ENCODE measurements around the gene WDFY4.

WDFY4 gene

DNA sequence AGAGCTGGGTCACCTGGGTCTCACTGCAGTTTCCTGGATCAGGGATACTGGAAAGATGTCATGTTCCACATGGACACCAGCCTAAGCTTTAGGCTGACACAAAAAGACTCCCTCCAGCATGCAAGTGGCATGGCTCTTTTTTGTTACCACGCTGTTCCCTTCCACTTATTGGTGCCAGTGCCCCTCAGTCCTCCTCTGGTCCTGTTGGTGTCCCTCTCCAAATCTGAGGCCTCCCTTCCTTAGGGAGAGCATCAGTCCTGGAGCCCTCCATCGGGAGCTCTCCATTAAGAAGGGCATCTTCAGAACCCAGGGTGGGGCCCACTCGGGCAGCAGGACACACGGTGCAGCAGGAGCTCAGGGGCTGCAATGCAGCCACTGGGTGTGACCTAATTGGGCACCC lies 331.0 kb downstream of the WDFY4 start:
- no peak overlapping the region for H2AFZ ChIP-seq (ENCODE audit: low read depth, low read length, severe bottlenecking)
- no peaks in the 10 kb centered on the region for H3K9me3 ChIP-seq (ENCODE audit: insufficient read depth, low read length)
- no peaks in the 10 kb centered on the region for H3K79me2 ChIP-seq (ENCODE audit: insufficient read depth, low read length)
- no peaks in the 10 kb centered on the region for H3K27me3 ChIP-seq (ENCODE audit: low read length)
- H4K20me1 ChIP-seq (ENCODE audit: low read depth, low read length), result no peaks in the 10 kb centered on the region
- no peaks in the 10 kb centered on the region for H3K9me2 ChIP-seq (replicated peaks; ENCODE audit: insufficient read depth, low read length)
- H3K27ac ChIP-seq (ENCODE audit: low read depth, low read length), result no peak overlapping the region
- no peaks in the 10 kb centered on the region for H3K36me3 ChIP-seq (ENCODE audit: low read length)
- H3K9ac ChIP-seq (ENCODE audit: low read length), result no peak overlapping the region
- TF ChIP-seq, protein P1, sequence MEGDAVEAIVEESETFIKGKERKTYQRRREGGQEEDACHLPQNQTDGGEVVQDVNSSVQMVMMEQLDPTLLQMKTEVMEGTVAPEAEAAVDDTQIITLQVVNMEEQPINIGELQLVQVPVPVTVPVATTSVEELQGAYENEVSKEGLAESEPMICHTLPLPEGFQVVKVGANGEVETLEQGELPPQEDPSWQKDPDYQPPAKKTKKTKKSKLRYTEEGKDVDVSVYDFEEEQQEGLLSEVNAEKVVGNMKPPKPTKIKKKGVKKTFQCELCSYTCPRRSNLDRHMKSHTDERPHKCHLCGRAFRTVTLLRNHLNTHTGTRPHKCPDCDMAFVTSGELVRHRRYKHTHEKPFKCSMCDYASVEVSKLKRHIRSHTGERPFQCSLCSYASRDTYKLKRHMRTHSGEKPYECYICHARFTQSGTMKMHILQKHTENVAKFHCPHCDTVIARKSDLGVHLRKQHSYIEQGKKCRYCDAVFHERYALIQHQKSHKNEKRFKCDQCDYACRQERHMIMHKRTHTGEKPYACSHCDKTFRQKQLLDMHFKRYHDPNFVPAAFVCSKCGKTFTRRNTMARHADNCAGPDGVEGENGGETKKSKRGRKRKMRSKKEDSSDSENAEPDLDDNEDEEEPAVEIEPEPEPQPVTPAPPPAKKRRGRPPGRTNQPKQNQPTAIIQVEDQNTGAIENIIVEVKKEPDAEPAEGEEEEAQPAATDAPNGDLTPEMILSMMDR (IDR thresholded peaks at IDR 0.05; ENCODE audit: insufficient read depth, low read length, poor library complexity, severe bottlenecking), result no peak
- TF ChIP-seq EZH2phosphoT487 (conservative IDR thresholded peaks at IDR 0.05; ENCODE audit: low read length), result no peak
- H3K4me3 ChIP-seq (ENCODE audit: insufficient read depth, low read length, poor library complexity, severe bottlenecking), result no peak overlapping the region
- H3K4me2 ChIP-seq (ENCODE audit: low read depth, low read length, poor library complexity, severe bottlenecking), result no peak overlapping the region
- H3F3A ChIP-seq (ENCODE audit: insufficient read depth), result no peaks in the 10 kb centered on the region

DNA sequence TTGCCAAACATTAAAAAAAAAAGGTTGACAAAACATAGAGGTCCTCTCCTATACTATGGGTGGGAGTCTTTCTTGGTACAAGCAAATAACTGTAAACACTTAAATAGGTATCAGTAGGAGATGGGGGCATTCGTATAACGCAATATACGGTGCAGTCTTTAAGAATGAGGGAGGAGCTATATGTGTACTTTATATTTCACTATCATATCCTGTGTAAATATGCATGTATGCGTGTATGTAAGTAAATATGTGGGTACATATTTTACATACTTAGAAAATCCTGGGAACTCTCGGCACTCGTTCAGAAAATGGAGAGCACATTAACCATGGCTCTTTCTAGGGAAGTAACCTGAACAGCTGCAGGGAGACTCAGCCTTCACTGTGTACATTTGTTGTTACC lies 337.0 kb downstream of the WDFY4 start:
- no peak overlapping the region for H2AFZ ChIP-seq (ENCODE audit: low read depth, low read length, severe bottlenecking)
- H3K4me2 ChIP-seq (ENCODE audit: low read depth, low read length, poor library complexity, severe bottlenecking), result no peak overlapping the region
- H3K9ac ChIP-seq (ENCODE audit: low read length), result no peak overlapping the region
- H4K20me1 ChIP-seq (ENCODE audit: low read depth, low read length), result no peaks in the 10 kb centered on the region
- TF ChIP-seq, protein P1 (IDR thresholded peaks at IDR 0.05; ENCODE audit: insufficient read depth, low read length, poor library complexity, severe bottlenecking), result no peak
- TF ChIP-seq EZH2phosphoT487 (conservative IDR thresholded peaks at IDR 0.05; ENCODE audit: low read length), result no peak
- H3K27ac ChIP-seq (ENCODE audit: low read depth, low read length), result no peak overlapping the region
- no peaks in the 10 kb centered on the region for H3K9me3 ChIP-seq (ENCODE audit: insufficient read depth, low read length)
- no peaks in the 10 kb centered on the region for H3K36me3 ChIP-seq (ENCODE audit: low read length)
- no peaks in the 10 kb centered on the region for H3K9me2 ChIP-seq (replicated peaks; ENCODE audit: insufficient read depth, low read length)
- H3F3A ChIP-seq (ENCODE audit: insufficient read depth), result no peaks in the 10 kb centered on the region
- no peak overlapping the region for H3K4me3 ChIP-seq (ENCODE audit: insufficient read depth, low read length, poor library complexity, severe bottlenecking)
- no peaks in the 10 kb centered on the region for H3K27me3 ChIP-seq (ENCODE audit: low read length)
- no peaks in the 10 kb centered on the region for H3K79me2 ChIP-seq (ENCODE audit: insufficient read depth, low read length)

DNA sequence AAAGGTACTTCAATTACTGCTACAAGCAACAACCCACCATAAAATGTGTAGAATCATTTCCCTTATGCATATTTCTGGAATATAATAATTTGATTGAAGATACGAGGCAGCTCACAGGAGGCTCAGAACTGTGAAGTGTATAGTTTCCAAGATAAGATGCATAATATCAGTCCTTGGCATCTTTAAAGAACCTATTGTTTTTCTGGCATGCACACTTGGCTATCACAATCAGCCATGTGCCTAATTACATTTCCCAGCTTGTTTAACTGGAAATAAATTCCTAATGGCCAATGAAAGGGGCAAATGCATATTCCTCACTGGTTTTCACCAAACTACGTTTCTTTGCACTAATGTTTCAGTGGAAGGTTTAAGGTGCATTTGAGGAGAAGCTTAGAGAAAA lies 338.4 kb downstream of the WDFY4 start:
- no peak for TF ChIP-seq EZH2phosphoT487 (conservative IDR thresholded peaks at IDR 0.05; ENCODE audit: low read length)
- TF ChIP-seq, protein P1 (IDR thresholded peaks at IDR 0.05; ENCODE audit: insufficient read depth, low read length, poor library complexity, severe bottlenecking), result no peak

More for the DNA sequence above, 338.4 kb downstream of the WDFY4 start:
- H3K36me3 ChIP-seq (ENCODE audit: low read length), result no peaks in the 10 kb centered on the region
- no peak overlapping the region for H3K9ac ChIP-seq (ENCODE audit: low read length)
- no peaks in the 10 kb centered on the region for H3K9me2 ChIP-seq (replicated peaks; ENCODE audit: insufficient read depth, low read length)
- no peaks in the 10 kb centered on the region for H4K20me1 ChIP-seq (ENCODE audit: low read depth, low read length)
- H3K27ac ChIP-seq (ENCODE audit: low read depth, low read length), result no peak overlapping the region
- no peak overlapping the region for H3K4me3 ChIP-seq (ENCODE audit: insufficient read depth, low read length, poor library complexity, severe bottlenecking)
- H2AFZ ChIP-seq (ENCODE audit: low read depth, low read length, severe bottlenecking), result no peak overlapping the region
- no peak overlapping the region for H3K4me2 ChIP-seq (ENCODE audit: low read depth, low read length, poor library complexity, severe bottlenecking)
- no peaks in the 10 kb centered on the region for H3K9me3 ChIP-seq (ENCODE audit: insufficient read depth, low read length)
- no peaks in the 10 kb centered on the region for H3K79me2 ChIP-seq (ENCODE audit: insufficient read depth, low read length)
- no peaks in the 10 kb centered on the region for H3K27me3 ChIP-seq (ENCODE audit: low read length)
- no peaks in the 10 kb centered on the region for H3F3A ChIP-seq (ENCODE audit: insufficient read depth)
